Activated naive CD4-positive, alpha-beta T cell treated with anti-CD3 and anti-CD28 coated beads, Interleukin-2, amount 50 U/mL, for 72 hours (primary cell): Measurements from ENCODE around the gene GPR32. TPM values are rescaled to one million over a fixed set of nuclear protein-coding genes. Genes with fewer than 3 reads are reported as not detected.
"Not testable (repeated sequence)": the region's sequence is repeated elsewhere in the genome, so short reads cannot be mapped to it uniquely, and the experiment has no call there.

Source experiments
- ATAC-seq, 2 donors: fragments of 150-1000 bp; cut with Tn5 transposase; 2 replicates each; pipeline ENCODE4 v1.10.0; 2021; ENCODE audit warnings: mild to moderate bottlenecking in 2 of 2, moderate library complexity in 2 of 2
- DNase-seq, 2 donors: peaks; one replicate each; pipeline ENCODE4 v3.0.0; 2021 to 2022; ENCODE audit warnings: low spot score in 2 of 2
- H3K27ac Mint-ChIP-seq, 2 donors: one replicate each; pipeline ENCODE4 v1.8.0; 2022; ENCODE audit warnings: mild to moderate bottlenecking in 2 of 2, mixed read lengths in 2 of 2
- H3K36me3 Mint-ChIP-seq, 2 donors: one replicate each; pipeline ENCODE4 v1.8.0; 2022; ENCODE audit warnings: mixed read lengths in 2 of 2
- H3K9me3 Mint-ChIP-seq, 2 donors: one replicate each; pipeline ENCODE4 v1.8.0; 2022; ENCODE audit warnings: mixed read lengths in 2 of 2
- total RNA-seq, 2 donors: library from RNA; stranded (reverse); gene quantifications; one replicate each; pipeline ENCODE4 v1.2.3, GENCODE V29; 2022

The GPR32 gene
- total RNA-seq, 2 donors from 2014 or later = not detected

- ATAC-seq (peak; percentile 97 to 98), DNase-seq (peak; percentile 95 to 97)
- H3K27ac Mint-ChIP-seq = peak overlapping the region; percentile 96 to 100
- H3K36me3 Mint-ChIP-seq = peaks cover 26 to 39% of the 10 kb centered on the region in 2 donors
- peaks cover 0 to under 1% of the 10 kb centered on the region in 2 donors for H3K9me3 Mint-ChIP-seq
Measured at GRCh38 chr19:50804420-50805272, 34.4 kb downstream of the GPR32 start.

- no peak overlapping the region for H3K27ac Mint-ChIP-seq
- ATAC-seq (no peak), DNase-seq (no peak)
- peaks cover 7 to 9% of the 10 kb centered on the region in 2 donors for H3K9me3 Mint-ChIP-seq
- H3K36me3 Mint-ChIP-seq = peaks cover 8 to 12% of the 10 kb centered on the region in 2 donors
Measured at GRCh38 chr19:50808856-50809255, 38.6 kb downstream of the GPR32 start.

- H3K27ac Mint-ChIP-seq, H3K9me3 Mint-ChIP-seq, ATAC-seq, DNase-seq, H3K36me3 Mint-ChIP-seq: not testable (repeated sequence)
Measured at GRCh38 chr19:50811622-50812238, 41.5 kb downstream of the GPR32 start.

DNA sequence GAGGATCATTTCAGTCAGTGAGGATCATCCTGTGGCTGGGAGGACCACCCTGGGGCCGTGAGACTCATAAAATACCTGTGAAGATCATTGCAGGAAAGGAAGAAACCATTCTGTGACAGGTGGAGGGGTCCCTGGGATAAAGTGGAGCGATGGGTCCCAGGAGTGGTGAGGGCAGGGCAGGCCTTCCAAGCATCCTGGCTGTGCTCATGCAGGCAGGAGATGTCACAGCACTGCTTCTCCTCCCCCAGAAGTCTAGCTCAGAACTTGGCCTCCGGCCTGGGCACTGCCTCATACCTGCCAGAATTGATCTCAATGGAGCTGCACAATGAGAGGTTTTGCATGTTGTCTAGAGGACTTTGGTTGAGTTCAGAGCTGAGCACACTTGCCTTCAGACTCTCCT lies 42.2 kb downstream of the GPR32 start:
- H3K36me3 Mint-ChIP-seq = peaks cover 7 to 14% of the 10 kb centered on the region in 2 donors
- H3K9me3 Mint-ChIP-seq = peaks cover 7 to 9% of the 10 kb centered on the region in 2 donors
- no peak overlapping the region for H3K27ac Mint-ChIP-seq
- ATAC-seq = no peak
- DNase-seq = no peak

- peaks cover 7 to 14% of the 10 kb centered on the region in 2 donors for H3K36me3 Mint-ChIP-seq
- H3K27ac Mint-ChIP-seq = no peak overlapping the region
- DNase-seq (no peak), ATAC-seq (no peak)
- peaks cover 4 to 6% of the 10 kb centered on the region in 2 donors for H3K9me3 Mint-ChIP-seq
Measured at GRCh38 chr19:50814883-50815282, 44.6 kb downstream of the GPR32 start.

- peaks cover 8 to 14% of the 10 kb centered on the region in 2 donors for H3K36me3 Mint-ChIP-seq
- peaks cover 2 to 3% of the 10 kb centered on the region in 2 donors for H3K9me3 Mint-ChIP-seq
- DNase-seq (no peak), ATAC-seq (no peak)
- H3K27ac Mint-ChIP-seq = no peak overlapping the region
Measured at GRCh38 chr19:50815439-50815838, 45.2 kb downstream of the GPR32 start.

GRCh38 chr19:50817941-50818858 lies 47.9 kb downstream of the GPR32 start:
- H3K36me3 Mint-ChIP-seq = peaks cover 10 to 14% of the 10 kb centered on the region in 2 donors
- H3K9me3 Mint-ChIP-seq = no peaks in the 10 kb centered on the region
- peak; percentile 28 to 64 for ATAC-seq
- H3K27ac Mint-ChIP-seq = peak overlapping the region in 1 of 2 donors; percentile 89
- DNase-seq = peak in 1 of 2 donors; percentile 75

GRCh38 chr19:50818859-50819472 lies 48.7 kb downstream of the GPR32 start:
- ATAC-seq (no peak), DNase-seq (no peak)
- peaks cover 10 to 14% of the 10 kb centered on the region in 2 donors for H3K36me3 Mint-ChIP-seq
- H3K27ac Mint-ChIP-seq = no peak overlapping the region
- no peaks in the 10 kb centered on the region for H3K9me3 Mint-ChIP-seq

DNA sequence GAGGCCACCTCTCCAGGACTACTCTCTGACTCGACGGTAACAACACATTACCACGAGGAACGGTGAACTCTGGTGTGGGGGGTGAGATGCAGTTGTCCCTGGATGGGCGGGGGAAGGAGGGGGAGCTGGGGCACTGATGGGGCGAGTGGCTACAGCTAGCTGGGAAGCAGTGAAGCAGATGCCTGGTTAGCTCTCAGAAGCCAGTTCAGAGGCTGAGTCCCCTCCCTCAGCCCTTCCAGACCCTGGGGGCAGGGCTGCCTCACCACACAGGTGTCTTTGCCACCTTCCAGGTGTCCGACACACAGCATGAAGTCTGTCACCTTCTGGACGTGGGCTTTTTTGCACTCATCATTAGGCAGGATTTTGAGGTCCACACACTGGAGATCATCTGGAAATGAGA lies 49.4 kb downstream of the GPR32 start:
- H3K36me3 Mint-ChIP-seq = peaks cover 10 to 14% of the 10 kb centered on the region in 2 donors
- ATAC-seq (no peak), DNase-seq (no peak)
- H3K9me3 Mint-ChIP-seq = no peaks in the 10 kb centered on the region
- H3K27ac Mint-ChIP-seq = no peak overlapping the region

GRCh38 chr19:50820086-50820485 lies 49.8 kb downstream of the GPR32 start:
- peaks cover 10 to 14% of the 10 kb centered on the region in 2 donors for H3K36me3 Mint-ChIP-seq
- DNase-seq (no peak), ATAC-seq (no peak)
- H3K9me3 Mint-ChIP-seq = no peaks in the 10 kb centered on the region
- no peak overlapping the region for H3K27ac Mint-ChIP-seq

- Mint-ChIP-seq H3K27ac (peak overlapping the region in 1 of 2 donors; percentile 72), H3K9me3 (no peaks in the 10 kb centered on the region), H3K36me3 (peaks cover 10 to 14% of the 10 kb centered on the region in 2 donors)
- DNase-seq (no peak), ATAC-seq (no peak)
Measured at GRCh38 chr19:50820549-50821247, 50.4 kb downstream of the GPR32 start.

GRCh38 chr19:50821248-50821612 lies 51.0 kb downstream of the GPR32 start:
- Mint-ChIP-seq H3K9me3 (no peaks in the 10 kb centered on the region), H3K36me3 (peaks cover 7 to 11% of the 10 kb centered on the region in 2 donors), H3K27ac (no peak overlapping the region)
- DNase-seq (no peak), ATAC-seq (no peak)

Other genes starting within 250 kb of the GPR32 start
- gene LRRC4B, start 202.0 kb upstream of the GPR32 start, total RNA-seq = not detected
- under 1 TPM in 1 of 2 donors, not detected in 1; 0.23 TPM for gene SYT3, start 130.6 kb upstream of the GPR32 start, total RNA-seq
- gene C19orf81, start 121.0 kb upstream of the GPR32 start, total RNA-seq = 1 to 10 TPM in 1 of 2 donors, not detected in 1; 4.2 TPM
- under 1 TPM in 1 of 2 donors, not detected in 1; 0.14 TPM for gene SHANK1, start 50.7 kb upstream of the GPR32 start, total RNA-seq
- 1 to 10 TPM in 1 of 2 donors, under 1 TPM in 1; 0.55 to 1.6 TPM for gene CLEC11A, start 47.1 kb upstream of the GPR32 start, total RNA-seq
- gene ACP4, start 20.0 kb downstream of the GPR32 start, total RNA-seq = not detected
- gene KLK1, start 53.3 kb downstream of the GPR32 start, total RNA-seq = 1 to 10 TPM; 1.2 to 5.0 TPM
- not detected for gene KLK15, start 63.1 kb downstream of the GPR32 start, total RNA-seq
- gene KLK3, start 84.5 kb downstream of the GPR32 start, total RNA-seq = not detected
- gene KLK2, start 103.0 kb downstream of the GPR32 start, total RNA-seq = 1 to 10 TPM in 1 of 2 donors, not detected in 1; 1.5 TPM
- not detected for gene KLK4, start 140.9 kb downstream of the GPR32 start, total RNA-seq
- not detected for gene KLK5, start 182.6 kb downstream of the GPR32 start, total RNA-seq
- not detected for gene KLK6, start 199.1 kb downstream of the GPR32 start, total RNA-seq
- gene KLK7, start 213.5 kb downstream of the GPR32 start, total RNA-seq = not detected
- gene KLK8, start 231.1 kb downstream of the GPR32 start, total RNA-seq = not detected
- not detected for gene KLK10, start 249.2 kb downstream of the GPR32 start, total RNA-seq